ENCODE data around the gene DLG1. TPM values are rescaled to one million over a fixed set of nuclear protein-coding genes. Genes with fewer than 3 reads are reported as not detected.
"Not testable (repeated sequence)": the region's sequence is repeated elsewhere in the genome, so short reads cannot be mapped to it uniquely, and the experiment has no call there.

DLG1 gene
- total RNA-seq, 6 donors from 2014 or later, result 49.3 to 102 (median 63.2) TPM

- Histone ChIP-seq H3K27me3 (no peaks in the 10 kb centered on the region), H3K9me3 (no peaks in the 10 kb centered on the region), H3K27ac (no peak overlapping the region), H3K4me3 (no peak overlapping the region), H3K36me3 (no peaks in the 10 kb centered on the region), H3K4me1 (peaks cover 4 to 8% (median 6%) of the 10 kb centered on the region in 4 donors)
- 84 to 93% methylated on average over 5 of the region's 5 CpGs for WGBS, 2 donors
- TF ChIP-seq CTCF (IDR thresholded peaks at IDR 0.05) (no peak), EP300 (IDR thresholded peaks at IDR 0.05) (no peak), POLR2AphosphoS5 (IDR thresholded peaks at IDR 0.05) (no peak), POLR2A (IDR thresholded peaks at IDR 0.05) (no peak)
- ATAC-seq (ENCODE audit: low FRiP score in 2 of 2) (no peak), DNase-seq (no peak)
Measured at GRCh38 chr3:197212290-197212689, 86.1 kb downstream of the DLG1 start.

GRCh38 chr3:197211698-197212097 lies 86.7 kb downstream of the DLG1 start:
- not testable (repeated sequence) for H3K4me1 ChIP-seq
- WGBS, 2 donors, result 93 to 95% methylated on average over 4 of the region's 4 CpGs

GRCh38 chr3:197209366-197210260 lies 88.8 kb downstream of the DLG1 start:
- TF ChIP-seq POLR2A (IDR thresholded peaks at IDR 0.05) (no peak), POLR2AphosphoS5 (IDR thresholded peaks at IDR 0.05) (no peak), CTCF (IDR thresholded peaks at IDR 0.05) (no peak), EP300 (IDR thresholded peaks at IDR 0.05) (no peak)
- ATAC-seq (ENCODE audit: low FRiP score in 2 of 2), result no peak
- H3K4me1 ChIP-seq, result peaks cover 3 to 12% (median 10%) of the 10 kb centered on the region in 4 donors
- H3K27me3 ChIP-seq, result no peaks in the 10 kb centered on the region
- no peak for DNase-seq
- H3K4me3 ChIP-seq, result no peak overlapping the region
- no peaks in the 10 kb centered on the region for H3K9me3 ChIP-seq
- no peak overlapping the region for H3K27ac ChIP-seq
- no peaks in the 10 kb centered on the region for H3K36me3 ChIP-seq

More at GRCh38 chr3:197211698-197212097, 86.7 kb downstream of the DLG1 start:
- DNase-seq; H3K27ac ChIP-seq; ATAC-seq (ENCODE audit: low FRiP score in 2 of 2); H3K4me3 ChIP-seq; H3K36me3 ChIP-seq; H3K9me3 ChIP-seq; H3K27me3 ChIP-seq: not testable (repeated sequence)

GRCh38 chr3:197206913-197207312 lies 91.5 kb downstream of the DLG1 start:
- TF ChIP-seq EP300 (IDR thresholded peaks at IDR 0.05), result no peak
- no peak for TF ChIP-seq POLR2A (IDR thresholded peaks at IDR 0.05)
- TF ChIP-seq CTCF (IDR thresholded peaks at IDR 0.05), result no peak
- TF ChIP-seq POLR2AphosphoS5 (IDR thresholded peaks at IDR 0.05), result no peak
- Histone ChIP-seq H3K4me1 (peaks cover 15 to 34% (median 21%) of the 10 kb centered on the region in 4 donors), H3K36me3 (no peaks in the 10 kb centered on the region), H3K27me3 (no peaks in the 10 kb centered on the region), H3K27ac (no peak overlapping the region), H3K4me3 (no peak overlapping the region), H3K9me3 (no peaks in the 10 kb centered on the region)
- DNase-seq (no peak), ATAC-seq (ENCODE audit: low FRiP score in 2 of 2) (no peak)
- WGBS, 2 donors, result 93 to 94% methylated on average over 9 of the region's 9 CpGs

- H3K4me1 ChIP-seq, result peaks cover 15 to 42% (median 23%) of the 10 kb centered on the region in 4 donors
- DNase-seq (no peak), ATAC-seq (ENCODE audit: low FRiP score in 2 of 2) (no peak)
- H3K9me3 ChIP-seq, result no peaks in the 10 kb centered on the region
- no peak overlapping the region for H3K4me3 ChIP-seq
- WGBS, 2 donors, result 93 to 94% methylated on average over 2 of the region's 2 CpGs
- no peaks in the 10 kb centered on the region for H3K36me3 ChIP-seq
- TF ChIP-seq POLR2A (IDR thresholded peaks at IDR 0.05), result no peak
- no peak for TF ChIP-seq CTCF (IDR thresholded peaks at IDR 0.05)
- TF ChIP-seq EP300 (IDR thresholded peaks at IDR 0.05), result no peak
- TF ChIP-seq POLR2AphosphoS5 (IDR thresholded peaks at IDR 0.05), result no peak
- no peak overlapping the region for H3K27ac ChIP-seq
- no peaks in the 10 kb centered on the region for H3K27me3 ChIP-seq
Measured at GRCh38 chr3:197205675-197206074, 92.7 kb downstream of the DLG1 start.
